Fibroblast of peridontal ligament (primary cell): ENCODE measurements around the gene PTGIR.

Experiments used
- DNase-seq: peaks from one replicate; pipeline ENCODE4 v3.0.0-alpha.2; 2010; ENCODE audit errors: extremely low read depth

PTGIR gene

GRCh38 chr19:46601318-46602224 is 23.3 kb downstream of the PTGIR start, which contains the start of gene CALM3:
Gene CALM3 (plus strand): TSS chr19:46601330. CDS start chr19:46601435, 105 bp downstream.
- no peak for DNase-seq

- peak; percentile 99 for DNase-seq
Observed at GRCh38 chr19:46600384-46601317, 24.2 kb downstream of the PTGIR start.

GRCh38 chr19:46599716-46600373 is 25.0 kb downstream of the PTGIR start:
- DNase-seq = no peak

GRCh38 chr19:46598372-46598917 is 26.4 kb downstream of the PTGIR start:
- no peak for DNase-seq

- no peak for DNase-seq
Observed at GRCh38 chr19:46596008-46596407, 28.9 kb downstream of the PTGIR start.

GRCh38 chr19:46591870-46592269 is 33.0 kb downstream of the PTGIR start:
- DNase-seq = no peak

GRCh38 chr19:46591254-46591653 is 33.6 kb downstream of the PTGIR start:
- DNase-seq = no peak

- DNase-seq = no peak
Observed at GRCh38 chr19:46587861-46588260, 37.0 kb downstream of the PTGIR start.

- no peak for DNase-seq
Observed at GRCh38 chr19:46586294-46586693, 38.6 kb downstream of the PTGIR start.

GRCh38 chr19:46585539-46585938 is 39.4 kb downstream of the PTGIR start:
- no peak for DNase-seq

GRCh38 chr19:46580247-46580646 is 44.6 kb downstream of the PTGIR start:
- no peak for DNase-seq

- DNase-seq = no peak
Observed at GRCh38 chr19:46579361-46579879, 45.5 kb downstream of the PTGIR start.

GRCh38 chr19:46578450-46578849 is 46.4 kb downstream of the PTGIR start:
- DNase-seq = no peak

GRCh38 chr19:46574533-46574932 is 50.4 kb downstream of the PTGIR start:
- DNase-seq = peak; percentile 10

- no peak for DNase-seq
Observed at GRCh38 chr19:46573679-46574498, 51.0 kb downstream of the PTGIR start.

- peak; percentile 14 for DNase-seq
Observed at GRCh38 chr19:46571495-46571894, 53.4 kb downstream of the PTGIR start.
